DOHH2 (cell line): ENCODE data around the gene ZYX.

ENCODE experiments used
- H3F3A ChIP-seq: fragments of 200-600 bp; sonication (generic), shearing (Covaris generic); 2 replicates; pipeline ENCODE4 v1.6.0; 2016; ENCODE audit warnings: antibody characterized with exemption, mild to moderate bottlenecking; ENCODE audit not compliant: control insufficient read depth, insufficient read depth
- H3K27ac ChIP-seq: fragments of 200-600 bp; sonication (generic); 2 replicates; pipeline ENCODE4 v1.5.1; 2014; ENCODE audit warnings: low read depth, mild to moderate bottlenecking, low read length, moderate library complexity
- H3K27me3 ChIP-seq: fragments of 200-600 bp; sonication (generic); 2 replicates; pipeline ENCODE4 v1.6.1; 2014; ENCODE audit warnings: mild to moderate bottlenecking, low read length, mixed read lengths; ENCODE audit not compliant: control insufficient read depth
- H3K36me3 ChIP-seq: fragments of 200-600 bp; sonication (generic); 2 replicates; pipeline ENCODE4 v1.6.1; 2014; ENCODE audit warnings: mild to moderate bottlenecking, low read length, moderate library complexity, mixed read lengths; ENCODE audit not compliant: control insufficient read depth
- H3K4me1 ChIP-seq: fragments of 200-600 bp; sonication (generic); 2 replicates; pipeline ENCODE4 v1.6.1; 2014; ENCODE audit warnings: mild to moderate bottlenecking, low read length, mixed read lengths; ENCODE audit not compliant: control insufficient read depth
- H3K4me2 ChIP-seq: fragments of 200-600 bp; sonication (generic); 2 replicates; pipeline ENCODE4 v1.6.0; 2014; ENCODE audit warnings: mild to moderate bottlenecking, low read length, moderate library complexity
- H3K4me3 ChIP-seq: fragments of 200-600 bp; sonication (generic); 2 replicates; pipeline ENCODE4 v1.5.1; 2014; ENCODE audit warnings: mild to moderate bottlenecking, low read length, mixed read lengths
- H3K79me2 ChIP-seq: fragments of 200-600 bp; sonication (generic); 2 replicates; pipeline ENCODE4 v1.6.1; 2014; ENCODE audit warnings: mild to moderate bottlenecking, low read length, mixed read lengths; ENCODE audit not compliant: control insufficient read depth
- H3K9me2 ChIP-seq: fragments of 200-600 bp; sonication (generic); replicated peaks from 2 replicates; pipeline ENCODE4 v1.6.1; 2014; ENCODE audit warnings: mild to moderate bottlenecking, low read length, mixed read lengths; ENCODE audit not compliant: control insufficient read depth
- H3K9me3 ChIP-seq: fragments of 200-600 bp; sonication (generic); 2 replicates; pipeline ENCODE4 v1.6.1; 2014; ENCODE audit warnings: antibody characterized with exemption, low read length, mixed read lengths; ENCODE audit not compliant: control insufficient read depth, insufficient read depth
- H4K20me1 ChIP-seq: fragments of 200-600 bp; sonication (generic); 2 replicates; pipeline ENCODE4 v1.6.0; 2014; ENCODE audit warnings: low read depth, mild to moderate bottlenecking, antibody characterized with exemption, low read length, moderate library complexity; ENCODE audit not compliant: control insufficient read depth, insufficient read depth
- EZH2phosphoT487 ChIP-seq: fragments of 200-600 bp; sonication (generic); IDR thresholded peaks from 2 replicates; pipeline ENCODE4 v1.6.1; 2017; ENCODE audit warnings: borderline replicate concordance, mild to moderate bottlenecking, antibody characterized with exemption, low read length, moderate library complexity, mixed read lengths
- TF ChIP-seq, protein P1 (sequence below): fragments of 200-600 bp; sonication (generic); IDR thresholded peaks from one replicate; pipeline ENCODE4 v1.5.1; 2014; ENCODE audit warnings: antibody characterized with exemption, mild to moderate bottlenecking, low read depth, low read length; ENCODE audit not compliant: poor library complexity, severe bottlenecking

The ZYX gene

DNA sequence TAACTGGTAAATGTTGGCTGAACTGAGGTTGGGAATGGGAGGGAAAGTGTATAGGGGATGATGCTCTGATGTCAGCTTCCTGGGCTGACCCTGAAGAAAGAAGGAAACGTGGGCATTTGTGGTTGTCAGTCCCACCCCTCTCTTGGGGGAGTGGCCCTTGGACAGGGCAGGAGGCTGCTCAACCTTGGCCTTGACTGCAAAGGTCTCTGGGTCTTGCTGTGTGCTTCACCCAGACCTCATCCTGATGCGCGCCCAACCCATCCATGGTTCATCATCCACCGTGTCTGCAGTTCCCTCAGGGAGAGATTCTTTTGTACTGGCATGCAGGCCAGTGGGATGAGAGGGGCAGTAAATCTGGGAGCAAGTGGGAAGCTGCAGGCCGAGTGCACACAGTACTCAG is 4.7 kb upstream of the ZYX start:
- Histone ChIP-seq H3K4me1 (peaks cover 29% of the 10 kb centered on the region), H3K36me3 (no peaks in the 10 kb centered on the region), H3K4me3 (no peak overlapping the region), H3K9me3 (no peaks in the 10 kb centered on the region), H3K27me3 (peaks cover 1% of the 10 kb centered on the region), H3K9me2 (no peaks in the 10 kb centered on the region), H3K79me2 (no peaks in the 10 kb centered on the region), H3K27ac (no peak overlapping the region), H3K4me2 (no peak overlapping the region), H3F3A (no peaks in the 10 kb centered on the region), H4K20me1 (no peaks in the 10 kb centered on the region)
- TF ChIP-seq EZH2phosphoT487: no peak
- TF ChIP-seq, protein P1, sequence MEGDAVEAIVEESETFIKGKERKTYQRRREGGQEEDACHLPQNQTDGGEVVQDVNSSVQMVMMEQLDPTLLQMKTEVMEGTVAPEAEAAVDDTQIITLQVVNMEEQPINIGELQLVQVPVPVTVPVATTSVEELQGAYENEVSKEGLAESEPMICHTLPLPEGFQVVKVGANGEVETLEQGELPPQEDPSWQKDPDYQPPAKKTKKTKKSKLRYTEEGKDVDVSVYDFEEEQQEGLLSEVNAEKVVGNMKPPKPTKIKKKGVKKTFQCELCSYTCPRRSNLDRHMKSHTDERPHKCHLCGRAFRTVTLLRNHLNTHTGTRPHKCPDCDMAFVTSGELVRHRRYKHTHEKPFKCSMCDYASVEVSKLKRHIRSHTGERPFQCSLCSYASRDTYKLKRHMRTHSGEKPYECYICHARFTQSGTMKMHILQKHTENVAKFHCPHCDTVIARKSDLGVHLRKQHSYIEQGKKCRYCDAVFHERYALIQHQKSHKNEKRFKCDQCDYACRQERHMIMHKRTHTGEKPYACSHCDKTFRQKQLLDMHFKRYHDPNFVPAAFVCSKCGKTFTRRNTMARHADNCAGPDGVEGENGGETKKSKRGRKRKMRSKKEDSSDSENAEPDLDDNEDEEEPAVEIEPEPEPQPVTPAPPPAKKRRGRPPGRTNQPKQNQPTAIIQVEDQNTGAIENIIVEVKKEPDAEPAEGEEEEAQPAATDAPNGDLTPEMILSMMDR: no peak

DNA sequence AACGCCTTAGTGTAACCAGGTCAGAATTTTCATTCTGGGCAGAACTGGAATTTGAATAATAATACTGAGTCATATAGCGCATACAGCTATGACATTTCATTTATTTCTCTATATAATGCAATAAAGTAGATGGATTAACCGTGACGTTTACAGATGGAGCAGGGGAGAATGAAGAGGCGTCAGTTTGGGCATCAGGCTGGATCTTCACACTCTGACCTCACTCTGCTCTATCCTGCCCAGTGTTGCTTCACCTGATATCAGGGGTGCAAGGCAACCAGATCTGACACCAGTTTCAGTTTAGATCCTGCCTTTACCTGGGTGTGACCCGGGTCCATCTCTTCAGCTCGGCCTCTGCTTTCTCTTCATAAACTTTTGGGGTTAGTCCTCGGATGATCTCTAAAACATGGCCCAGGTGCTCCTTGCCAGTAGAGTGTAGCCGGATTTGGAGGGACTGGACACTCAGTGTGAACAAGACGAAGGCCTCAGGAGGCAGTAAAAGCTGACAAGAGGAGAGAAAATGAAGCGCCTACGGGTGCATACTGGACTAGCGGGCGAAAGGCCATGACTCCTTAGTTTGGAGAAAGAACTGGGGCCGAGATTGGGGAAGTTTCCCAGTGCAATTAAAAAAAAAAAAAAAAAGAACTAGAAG is 1.4 kb upstream of the ZYX start:
- Histone ChIP-seq H3K9me3 (no peaks in the 10 kb centered on the region), H3K27ac (no peak overlapping the region), H4K20me1 (peaks cover 6% of the 10 kb centered on the region; the same call in 1 of the 2 replicates), H3K36me3 (no peaks in the 10 kb centered on the region), H3K79me2 (no peaks in the 10 kb centered on the region), H3K4me1 (peaks cover 26% of the 10 kb centered on the region), H3K4me3 (peak overlapping the region; percentile 98), H3F3A (no peaks in the 10 kb centered on the region), H3K4me2 (peak overlapping the region; percentile 98), H3K9me2 (no peaks in the 10 kb centered on the region), H3K27me3 (peaks cover 17% of the 10 kb centered on the region)
- TF ChIP-seq, protein P1: no peak
- no peak for TF ChIP-seq EZH2phosphoT487

DNA sequence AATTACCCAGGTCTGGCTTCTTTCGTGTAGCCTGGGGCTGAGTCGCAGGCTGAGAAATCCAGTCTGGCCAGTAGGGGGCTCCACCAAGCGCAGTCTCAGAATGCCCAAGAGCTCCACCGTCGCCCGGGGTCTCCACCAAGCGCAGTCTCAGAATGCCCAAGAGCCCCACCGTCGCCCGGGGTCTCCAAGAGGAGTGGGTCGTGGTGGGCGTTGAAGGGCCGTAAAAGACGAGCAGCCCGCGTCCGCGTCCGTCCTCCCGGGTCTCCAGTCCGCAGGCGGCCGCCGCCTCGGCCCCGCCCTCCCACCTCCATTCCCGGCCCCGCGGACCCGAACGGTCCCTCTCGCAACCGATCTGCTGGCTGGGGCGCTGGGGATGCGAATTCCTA is 892 bp upstream of the ZYX start:
- Histone ChIP-seq H3K9me2 (no peaks in the 10 kb centered on the region), H4K20me1 (peaks cover 6% of the 10 kb centered on the region; the same call in 1 of the 2 replicates), H3K27me3 (peaks cover 17% of the 10 kb centered on the region), H3K4me1 (peaks cover 20% of the 10 kb centered on the region), H3F3A (no peaks in the 10 kb centered on the region), H3K4me3 (peak overlapping the region; percentile 98), H3K27ac (peak overlapping the region; percentile 19; the same call in 1 of the 2 replicates), H3K79me2 (no peaks in the 10 kb centered on the region), H3K9me3 (no peaks in the 10 kb centered on the region), H3K4me2 (peak overlapping the region; percentile 98), H3K36me3 (no peaks in the 10 kb centered on the region)
- no peak for TF ChIP-seq EZH2phosphoT487
- TF ChIP-seq, protein P1: peak; percentile 99
